Mesenchymal stem cell (in vitro differentiated cells and primary cell): ENCODE data around the gene MIER2.

Experiments
- DNase-seq: peaks from one replicate; pipeline ENCODE4 v3.0.0-alpha.2; 2013
- H2AFZ ChIP-seq: one replicate; pipeline ENCODE4 v1.6.1; 2013; ENCODE audit warnings: low read depth, mild to moderate bottlenecking, control low read depth, inconsistent platforms, low read length, moderate library complexity
- H2AK5ac ChIP-seq: 2 replicates; pipeline ENCODE4 v1.6.1; 2013; ENCODE audit warnings: low read length, moderate library complexity, mild to moderate bottlenecking, inconsistent platforms; ENCODE audit not compliant: severe bottlenecking
- H2BK120ac ChIP-seq: one replicate; pipeline ENCODE4 v1.6.1; 2013; ENCODE audit warnings: low read depth, mild to moderate bottlenecking, inconsistent platforms, low read length, moderate library complexity
- H2BK12ac ChIP-seq, 2 experiments: one replicate each; pipeline ENCODE4 v1.6.1; 2013; ENCODE audit warnings: inconsistent platforms in 2 of 2, low read length in 2 of 2, mild to moderate bottlenecking in 2 of 2, moderate library complexity in 2 of 2, control low read depth in 1 of 2
- H2BK15ac ChIP-seq: one replicate; pipeline ENCODE4 v1.6.1; 2013; ENCODE audit warnings: mild to moderate bottlenecking, low read depth, inconsistent platforms; ENCODE audit not compliant: poor library complexity, severe bottlenecking
- H2BK5ac ChIP-seq: 2 replicates; pipeline ENCODE4 v1.6.1; 2013; ENCODE audit warnings: low read depth, mild to moderate bottlenecking, low read length, control low read depth, inconsistent platforms; ENCODE audit not compliant: poor library complexity, severe bottlenecking
- H3K14ac ChIP-seq, 2 experiments: one replicate each; pipeline ENCODE4 v1.6.1; 2013; ENCODE audit warnings: inconsistent platforms in 2 of 2, low read length in 2 of 2, control low read depth in 1 of 2, mild to moderate bottlenecking in 1 of 2, moderate library complexity in 1 of 2
- H3K18ac ChIP-seq, 2 experiments: one replicate each; pipeline ENCODE4 v1.6.1; 2013; ENCODE audit warnings: inconsistent platforms in 2 of 2, low read length in 2 of 2, control low read depth in 1 of 2, low read depth in 1 of 2, mild to moderate bottlenecking in 1 of 2
- H3K23ac ChIP-seq, 2 experiments: one replicate each; pipeline ENCODE4 v1.6.1; 2013; ENCODE audit warnings: inconsistent platforms in 2 of 2, low read length in 2 of 2, mild to moderate bottlenecking in 2 of 2, moderate library complexity in 2 of 2, control low read depth in 1 of 2
- H3K27ac ChIP-seq: 2 replicates; pipeline ENCODE4 v1.5.1; 2013; ENCODE audit warnings: mild to moderate bottlenecking, moderate library complexity, low read length, control low read depth, inconsistent platforms; ENCODE audit not compliant: poor library complexity, severe bottlenecking
- H3K27me3 ChIP-seq, 2 experiments: 2 replicates each; pipeline versions ENCODE4 v1.6.1 to v1.7.0; 2013; ENCODE audit warnings: low read length in 2 of 2, mild to moderate bottlenecking in 2 of 2, moderate library complexity in 2 of 2, control low read depth in 1 of 2, inconsistent platforms in 1 of 2; ENCODE audit not compliant: control insufficient read depth in 1 of 2, insufficient read depth in 1 of 2
- H3K36me3 ChIP-seq, 2 experiments: 2 replicates each; pipeline versions ENCODE4 v1.6.1 to v1.7.0; 2013; ENCODE audit warnings: low read length in 2 of 2, control low read depth in 1 of 2, inconsistent platforms in 1 of 2, low read depth in 1 of 2, mild to moderate bottlenecking in 1 of 2; ENCODE audit not compliant: insufficient read depth in 2 of 2, control insufficient read depth in 1 of 2
- H3K4ac ChIP-seq, 2 experiments: one replicate each; pipeline ENCODE4 v1.6.1; 2013; ENCODE audit warnings: inconsistent platforms in 2 of 2, low read length in 2 of 2, mild to moderate bottlenecking in 2 of 2, moderate library complexity in 2 of 2, control low read depth in 1 of 2, low read depth in 1 of 2
- H3K4me1 ChIP-seq: 2 replicates; pipeline ENCODE4 v1.6.1; 2013; ENCODE audit warnings: low read depth, low read length, control low read depth; ENCODE audit not compliant: control insufficient read depth, insufficient read depth
- H3K4me2 ChIP-seq: 2 replicates; pipeline ENCODE4 v1.6.1; 2013; ENCODE audit warnings: low read length, mild to moderate bottlenecking, inconsistent platforms; ENCODE audit not compliant: poor library complexity, severe bottlenecking
- H3K4me3 ChIP-seq, 2 experiments: 2 replicates each; pipeline versions ENCODE4 v1.5.1 to v1.7.0; 2013; ENCODE audit warnings: low read length in 2 of 2, mild to moderate bottlenecking in 2 of 2, control low read depth in 1 of 2, low read depth in 1 of 2; ENCODE audit not compliant: insufficient read depth in 1 of 2
- H3K79me1 ChIP-seq: replicated peaks from 2 replicates; pipeline ENCODE4 v1.6.1; 2013; ENCODE audit warnings: mild to moderate bottlenecking, control low read depth, low read length, inconsistent platforms; ENCODE audit not compliant: poor library complexity, severe bottlenecking
- H3K9ac ChIP-seq: 2 replicates; pipeline ENCODE4 v1.7.0; 2013; ENCODE audit warnings: mild to moderate bottlenecking, low read length, moderate library complexity
- H3K9me3 ChIP-seq: 2 replicates; pipeline ENCODE4 v1.7.0; 2013; ENCODE audit warnings: mild to moderate bottlenecking, low read length; ENCODE audit not compliant: control insufficient read depth
- H4K8ac ChIP-seq: one replicate; pipeline ENCODE4 v1.6.1; 2013; ENCODE audit warnings: inconsistent platforms, mild to moderate bottlenecking, low read length, moderate library complexity
- H4K91ac ChIP-seq: one replicate; pipeline ENCODE4 v1.6.1; 2013; ENCODE audit warnings: mild to moderate bottlenecking, low read length, inconsistent platforms
- WGBS: methylation state at CpG from one replicate; pipeline ENCODE4 v1.1.7; 2013; ENCODE audit warnings: mixed read lengths; 5-methylcytosine and 5-hydroxymethylcytosine counted together

The MIER2 gene

GRCh38 chr19:340620-341385 is 3.8 kb downstream of the MIER2 start:
- Histone ChIP-seq H3K18ac (no peak overlapping the region), H3K4me2 (no peak overlapping the region), H3K36me3 (peaks cover 15 to 25% of the 10 kb centered on the region in 2 experiments), H3K23ac (no peak overlapping the region), H3K4me1 (peaks cover 41% of the 10 kb centered on the region), H2AFZ (no peak overlapping the region), H3K14ac (no peak overlapping the region), H2AK5ac (no peak overlapping the region), H3K79me1 (peaks cover 8% of the 10 kb centered on the region), H3K9me3 (no peaks in the 10 kb centered on the region), H2BK120ac (no peak overlapping the region), H3K4me3 (peak overlapping the region in 1 of 2 experiments; percentile 86), H2BK12ac (no peak overlapping the region), H4K91ac (no peak overlapping the region), H3K9ac (peak overlapping the region; percentile 95), H4K8ac (no peak overlapping the region), H3K27ac (no peak overlapping the region), H2BK5ac (no peak overlapping the region), H2BK15ac (no peak overlapping the region), H3K4ac (no peak overlapping the region), H3K27me3 (no peaks in the 10 kb centered on the region)
- 88% methylated on average over 15 of the region's 15 CpGs for WGBS
- DNase-seq, result no peak

DNA sequence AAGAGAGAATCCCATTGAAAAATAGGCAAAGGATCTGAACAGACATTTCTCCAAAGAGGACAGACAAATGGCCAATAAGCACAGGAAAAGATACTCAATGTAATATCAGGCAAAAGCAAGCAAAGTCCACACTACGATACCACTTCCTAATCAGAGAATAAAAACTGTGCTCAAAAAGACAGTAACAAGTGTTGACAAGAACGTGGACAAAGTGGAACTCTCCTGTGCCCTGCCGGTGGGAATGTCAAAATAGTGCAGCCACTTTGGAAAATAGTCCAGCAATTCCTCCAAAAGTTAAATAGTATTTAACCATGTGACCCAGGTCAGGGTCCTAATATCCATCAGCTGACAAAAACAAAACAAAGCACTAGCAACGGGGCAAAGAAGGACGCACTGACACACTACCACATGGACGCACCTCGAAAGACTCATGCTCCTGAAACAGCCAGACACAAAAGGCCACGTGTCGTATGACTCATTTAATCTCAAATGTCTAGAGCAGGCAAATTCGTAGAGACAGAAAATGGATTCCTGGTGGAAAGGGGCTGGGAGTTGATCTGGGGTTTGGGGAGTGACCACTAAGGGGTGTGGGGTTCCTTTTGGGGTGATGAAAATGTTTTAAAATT is 5.2 kb downstream of the MIER2 start:
- H3K14ac ChIP-seq, result no peak overlapping the region

GRCh38 chr19:338421-338820 is 6.2 kb downstream of the MIER2 start:
- H3K27me3 ChIP-seq, result no peaks in the 10 kb centered on the region
- H2AK5ac ChIP-seq, result no peak overlapping the region
- H2BK5ac ChIP-seq, result no peak overlapping the region
- H3K79me1 ChIP-seq, result peaks cover 14% of the 10 kb centered on the region
- no peak overlapping the region for H4K91ac ChIP-seq
- no peak overlapping the region for H3K18ac ChIP-seq
- 95% methylated on average over 5 of the region's 5 CpGs for WGBS
- no peak overlapping the region for H2BK15ac ChIP-seq
- H3K14ac ChIP-seq, result no peak overlapping the region
- no peak overlapping the region for H4K8ac ChIP-seq
- no peak overlapping the region for H2BK120ac ChIP-seq
- peaks cover 27 to 43% of the 10 kb centered on the region in 2 experiments for H3K36me3 ChIP-seq
- no peak overlapping the region for H2AFZ ChIP-seq
- H3K9ac ChIP-seq, result no peak overlapping the region
- peaks cover 50% of the 10 kb centered on the region for H3K4me1 ChIP-seq
- no peak overlapping the region for H3K23ac ChIP-seq
- H3K9me3 ChIP-seq, result no peaks in the 10 kb centered on the region
- H3K27ac ChIP-seq, result no peak overlapping the region
- H3K4ac ChIP-seq, result no peak overlapping the region
- H3K4me3 ChIP-seq, result no peak overlapping the region
- no peak overlapping the region for H3K4me2 ChIP-seq
- H2BK12ac ChIP-seq, result no peak overlapping the region
- no peak for DNase-seq

More for the DNA sequence above, 5.2 kb downstream of the MIER2 start:
- H3K4me1 ChIP-seq, result peaks cover 50% of the 10 kb centered on the region
- no peak overlapping the region for H2BK15ac ChIP-seq
- H2BK5ac ChIP-seq, result no peak overlapping the region
- H3K4me2 ChIP-seq, result no peak overlapping the region
- H3K27ac ChIP-seq, result no peak overlapping the region
- DNase-seq, result no peak
- H3K9me3 ChIP-seq, result no peaks in the 10 kb centered on the region
- H3K36me3 ChIP-seq, result peaks cover 21 to 38% of the 10 kb centered on the region in 2 experiments
- no peak overlapping the region for H2AK5ac ChIP-seq
- no peak overlapping the region for H2BK120ac ChIP-seq
- no peak overlapping the region for H4K91ac ChIP-seq
- no peak overlapping the region for H3K4ac ChIP-seq
- no peak overlapping the region for H3K23ac ChIP-seq
- H3K18ac ChIP-seq, result no peak overlapping the region
- peaks cover 12% of the 10 kb centered on the region for H3K79me1 ChIP-seq
- no peak overlapping the region for H4K8ac ChIP-seq
- H3K27me3 ChIP-seq, result no peaks in the 10 kb centered on the region
- no peak overlapping the region for H3K4me3 ChIP-seq
- no peak overlapping the region for H3K9ac ChIP-seq
- 84% methylated on average over 10 of the region's 10 CpGs for WGBS
- H2AFZ ChIP-seq, result no peak overlapping the region
- H2BK12ac ChIP-seq, result no peak overlapping the region

- no peaks in the 10 kb centered on the region for H3K9me3 ChIP-seq
- peak overlapping the region in 1 of 2 experiments; percentile 41 for H3K4me3 ChIP-seq
- no peak overlapping the region for H3K4me2 ChIP-seq
- no peak overlapping the region for H2BK5ac ChIP-seq
- H2AFZ ChIP-seq, result no peak overlapping the region
- 97% methylated on average over 20 of the region's 20 CpGs for WGBS
- no peak overlapping the region for H3K27ac ChIP-seq
- H3K36me3 ChIP-seq, result peaks cover 31 to 40% of the 10 kb centered on the region in 2 experiments
- H2BK12ac ChIP-seq, result peak overlapping the region in 1 of 2 experiments; percentile 6
- no peak overlapping the region for H2AK5ac ChIP-seq
- H3K9ac ChIP-seq, result peak overlapping the region; percentile 60
- H3K27me3 ChIP-seq, result no peaks in the 10 kb centered on the region
- H3K4me1 ChIP-seq, result peaks cover 33% of the 10 kb centered on the region
- no peak overlapping the region for H2BK15ac ChIP-seq
- peaks cover 13% of the 10 kb centered on the region for H3K79me1 ChIP-seq
- H3K18ac ChIP-seq, result no peak overlapping the region
- H3K4ac ChIP-seq, result no peak overlapping the region
- H3K14ac ChIP-seq, result peak overlapping the region in 1 of 2 experiments; percentile 89
- H4K91ac ChIP-seq, result peak overlapping the region; percentile 56
- H4K8ac ChIP-seq, result peak overlapping the region; percentile 27
- H2BK120ac ChIP-seq, result no peak overlapping the region
- no peak for DNase-seq
- H3K23ac ChIP-seq, result no peak overlapping the region
These were observed 8.5 kb downstream of the MIER2 start for GRCh38 chr19:336067-336614.
